OCI-LY1 (cell line): ENCODE measurements around the gene HDAC1.

Experiments
- H2AFZ ChIP-seq: fragments of 200-600 bp; sonication (generic), shearing (Covaris generic); 2 replicates; pipeline ENCODE4 v1.6.0; 2014; ENCODE audit warnings: antibody characterized with exemption, mild to moderate bottlenecking, low read length
- H3F3A ChIP-seq: fragments of 200-600 bp; sonication (generic), shearing (Covaris generic); 2 replicates; pipeline ENCODE4 v1.6.0; 2014; ENCODE audit warnings: mild to moderate bottlenecking, antibody characterized with exemption, low read length, moderate library complexity; ENCODE audit not compliant: insufficient read depth
- H3K27ac ChIP-seq: fragments of 200-600 bp; sonication (generic); 2 replicates; pipeline ENCODE4 v1.5.1; 2014; ENCODE audit warnings: low read length, mixed run types, mild to moderate bottlenecking, low read depth; ENCODE audit not compliant: poor library complexity, severe bottlenecking
- H3K27me3 ChIP-seq: fragments of 200-600 bp; sonication (generic); 2 replicates; pipeline ENCODE4 v1.6.0; 2014; ENCODE audit warnings: antibody characterized with exemption, mild to moderate bottlenecking, low read length, moderate library complexity; ENCODE audit not compliant: insufficient read depth
- H3K36me3 ChIP-seq: fragments of 200-600 bp; sonication (generic); 2 replicates; pipeline ENCODE4 v1.6.1; 2014; ENCODE audit warnings: mild to moderate bottlenecking, antibody characterized with exemption, low read length, moderate library complexity, mixed read lengths; ENCODE audit not compliant: insufficient read depth
- H3K4me1 ChIP-seq: fragments of 200-600 bp; sonication (generic); 2 replicates; pipeline ENCODE4 v1.5.1; 2014; ENCODE audit warnings: mild to moderate bottlenecking, low read length, moderate library complexity; ENCODE audit not compliant: insufficient read depth, severe bottlenecking
- H3K4me2 ChIP-seq: fragments of 200-600 bp; sonication (generic), shearing (Covaris generic); 2 replicates; pipeline ENCODE4 v1.6.1; 2014; ENCODE audit warnings: low read length
- H3K4me3 ChIP-seq: fragments of 200-600 bp; sonication (generic); 2 replicates; pipeline ENCODE4 v1.5.1; 2014; ENCODE audit warnings: low read length, low read depth, mild to moderate bottlenecking, mixed read lengths; ENCODE audit not compliant: poor library complexity, severe bottlenecking
- H3K79me2 ChIP-seq: fragments of 200-600 bp; shearing (Covaris generic); 2 replicates; pipeline ENCODE4 v1.6.1; 2016; ENCODE audit warnings: mixed run types, low read length, mixed read lengths; ENCODE audit not compliant: insufficient read depth
- H3K9ac ChIP-seq: fragments of 200-600 bp; sonication (generic), shearing (Covaris generic); 2 replicates; pipeline ENCODE4 v1.6.1; 2014; ENCODE audit warnings: mild to moderate bottlenecking, low read length, mixed read lengths
- H3K9me2 ChIP-seq: fragments of 200-600 bp; sonication (generic), shearing (Covaris generic); 2 replicates; pipeline ENCODE4 v1.6.1; 2014; ENCODE audit warnings: low read depth, mild to moderate bottlenecking, low read length, mixed read lengths
- H3K9me3 ChIP-seq: fragments of 200-600 bp; shearing (Covaris generic); 2 replicates; pipeline ENCODE4 v1.6.1; 2014; ENCODE audit warnings: low read length, mixed read lengths
- H4K20me1 ChIP-seq: fragments of 200-600 bp; sonication (generic), shearing (Covaris generic); 2 replicates; pipeline ENCODE4 v1.6.0; 2016; ENCODE audit warnings: mild to moderate bottlenecking, low read length; ENCODE audit not compliant: insufficient read depth
- CTCF ChIP-seq: fragments of 200-600 bp; sonication (generic), shearing (Covaris generic); IDR thresholded peaks from 2 replicates; pipeline ENCODE4 v1.5.1; 2017; ENCODE audit warnings: mild to moderate bottlenecking, antibody characterized with exemption, low read length, moderate library complexity, mixed read lengths
- EZH2 ChIP-seq: fragments of 200-600 bp; sonication (generic), shearing (Covaris generic); IDR thresholded peaks from 2 replicates; pipeline ENCODE4 v1.8.0; 2017; ENCODE audit warnings: borderline replicate concordance, mixed run types, mild to moderate bottlenecking, antibody characterized with exemption, low read length, moderate library complexity, mixed read lengths

The HDAC1 gene

GRCh38 chr1:32351399-32352238 lies 59.7 kb downstream of the HDAC1 start:
- H4K20me1 ChIP-seq: no peaks in the 10 kb centered on the region
- peak overlapping the region; percentile 75 for H3K4me2 ChIP-seq
- H3K36me3 ChIP-seq: no peaks in the 10 kb centered on the region
- H3K27me3 ChIP-seq: no peaks in the 10 kb centered on the region
- H3K9me3 ChIP-seq: no peaks in the 10 kb centered on the region
- no peak for TF ChIP-seq CTCF
- TF ChIP-seq EZH2: no peak
- H3K4me1 ChIP-seq: peaks cover 13% of the 10 kb centered on the region
- H3F3A ChIP-seq: no peaks in the 10 kb centered on the region
- H2AFZ ChIP-seq: no peak overlapping the region
- H3K9ac ChIP-seq: peak overlapping the region; percentile 68
- peak overlapping the region; percentile 66 for H3K4me3 ChIP-seq
- no peak overlapping the region for H3K27ac ChIP-seq
- no peaks in the 10 kb centered on the region for H3K79me2 ChIP-seq
- H3K9me2 ChIP-seq: no peaks in the 10 kb centered on the region

DNA sequence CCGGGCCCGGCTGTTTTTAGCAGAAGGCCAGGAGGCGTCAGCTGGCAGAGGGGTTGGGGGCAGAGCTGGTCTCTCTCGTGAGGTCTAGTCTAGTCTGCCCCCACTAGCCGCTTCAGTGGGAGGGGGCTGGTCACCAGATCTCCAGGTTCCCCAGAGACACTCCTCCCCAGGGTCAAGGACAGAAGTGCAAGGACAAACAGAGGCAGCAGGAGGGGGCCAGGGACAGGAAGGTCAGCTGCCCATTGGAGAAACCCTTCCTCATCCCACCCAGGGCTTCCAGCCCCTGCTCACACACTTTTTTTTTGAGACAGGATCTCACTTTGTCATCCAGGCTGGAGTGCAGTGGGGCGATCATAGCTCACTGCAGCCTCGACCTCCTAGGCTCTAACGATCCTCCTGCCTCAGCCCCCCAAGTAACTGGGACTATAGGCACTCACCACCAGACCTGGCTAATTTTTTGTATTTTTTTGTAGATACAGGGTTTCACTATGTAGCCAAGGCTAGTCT lies 60.4 kb downstream of the HDAC1 start:
- Histone ChIP-seq H4K20me1 (no peaks in the 10 kb centered on the region), H3K9me2 (no peaks in the 10 kb centered on the region), H3K4me3 (peak overlapping the region; percentile 66), H2AFZ (no peak overlapping the region), H3K9me3 (no peaks in the 10 kb centered on the region), H3K4me1 (peaks cover 13% of the 10 kb centered on the region), H3K36me3 (no peaks in the 10 kb centered on the region), H3K27ac (no peak overlapping the region), H3K4me2 (peak overlapping the region; percentile 75), H3K79me2 (no peaks in the 10 kb centered on the region), H3K27me3 (no peaks in the 10 kb centered on the region), H3F3A (no peaks in the 10 kb centered on the region), H3K9ac (peak overlapping the region; percentile 68)
- TF ChIP-seq CTCF (no peak), EZH2 (no peak)

- H2AFZ ChIP-seq: no peak overlapping the region
- no peak overlapping the region for H3K4me3 ChIP-seq
- H3K27me3 ChIP-seq: no peaks in the 10 kb centered on the region
- no peaks in the 10 kb centered on the region for H3K36me3 ChIP-seq
- H3K27ac ChIP-seq: no peak overlapping the region
- TF ChIP-seq CTCF (no peak), EZH2 (no peak)
- no peak overlapping the region for H3K9ac ChIP-seq
- peaks cover 13% of the 10 kb centered on the region for H3K4me1 ChIP-seq
- H3K4me2 ChIP-seq: no peak overlapping the region
- no peaks in the 10 kb centered on the region for H3K79me2 ChIP-seq
- H3K9me3 ChIP-seq: no peaks in the 10 kb centered on the region
- no peaks in the 10 kb centered on the region for H3K9me2 ChIP-seq
- no peaks in the 10 kb centered on the region for H4K20me1 ChIP-seq
- no peaks in the 10 kb centered on the region for H3F3A ChIP-seq
Observed at GRCh38 chr1:32352831-32353383, 61.0 kb downstream of the HDAC1 start.
